ENCODE results near the gene SCTR.

Gene SCTR

DNA sequence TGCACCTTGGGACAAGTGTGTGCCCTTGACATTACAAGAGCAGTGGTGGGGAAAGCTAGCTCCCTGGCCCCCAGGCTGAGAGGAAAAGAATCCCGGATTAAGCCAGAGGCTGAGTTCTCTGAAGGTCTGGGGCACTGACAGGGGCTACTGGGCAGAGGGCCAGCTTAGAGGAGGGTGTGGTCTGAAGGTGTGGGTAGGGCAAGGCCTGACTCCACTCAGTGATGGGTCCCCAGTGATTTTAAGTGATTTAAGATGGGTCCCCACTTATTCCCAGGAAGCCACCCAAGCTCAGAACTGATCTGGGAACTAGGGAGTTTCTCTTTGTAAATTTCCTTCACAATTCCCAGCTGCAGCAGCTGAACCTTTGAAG lies 83.8 kb downstream of the SCTR start:
- Histone ChIP-seq H3K27ac (no peak overlapping the region), H3K9me3 (no peaks in the 10 kb centered on the region), H3K4me3 (no peak overlapping the region), H3K4me1 (no peaks in the 10 kb centered on the region), H3K36me3 (no peaks in the 10 kb centered on the region), H3K27me3 (no peaks in the 10 kb centered on the region)
- TF ChIP-seq CTCF (IDR thresholded peaks at IDR 0.05): no peak
- intact Hi-C loops (cut with DNase I; ENCODE audit: low total_unique reads): no loop called here
- DNase-seq: no peak

DNA sequence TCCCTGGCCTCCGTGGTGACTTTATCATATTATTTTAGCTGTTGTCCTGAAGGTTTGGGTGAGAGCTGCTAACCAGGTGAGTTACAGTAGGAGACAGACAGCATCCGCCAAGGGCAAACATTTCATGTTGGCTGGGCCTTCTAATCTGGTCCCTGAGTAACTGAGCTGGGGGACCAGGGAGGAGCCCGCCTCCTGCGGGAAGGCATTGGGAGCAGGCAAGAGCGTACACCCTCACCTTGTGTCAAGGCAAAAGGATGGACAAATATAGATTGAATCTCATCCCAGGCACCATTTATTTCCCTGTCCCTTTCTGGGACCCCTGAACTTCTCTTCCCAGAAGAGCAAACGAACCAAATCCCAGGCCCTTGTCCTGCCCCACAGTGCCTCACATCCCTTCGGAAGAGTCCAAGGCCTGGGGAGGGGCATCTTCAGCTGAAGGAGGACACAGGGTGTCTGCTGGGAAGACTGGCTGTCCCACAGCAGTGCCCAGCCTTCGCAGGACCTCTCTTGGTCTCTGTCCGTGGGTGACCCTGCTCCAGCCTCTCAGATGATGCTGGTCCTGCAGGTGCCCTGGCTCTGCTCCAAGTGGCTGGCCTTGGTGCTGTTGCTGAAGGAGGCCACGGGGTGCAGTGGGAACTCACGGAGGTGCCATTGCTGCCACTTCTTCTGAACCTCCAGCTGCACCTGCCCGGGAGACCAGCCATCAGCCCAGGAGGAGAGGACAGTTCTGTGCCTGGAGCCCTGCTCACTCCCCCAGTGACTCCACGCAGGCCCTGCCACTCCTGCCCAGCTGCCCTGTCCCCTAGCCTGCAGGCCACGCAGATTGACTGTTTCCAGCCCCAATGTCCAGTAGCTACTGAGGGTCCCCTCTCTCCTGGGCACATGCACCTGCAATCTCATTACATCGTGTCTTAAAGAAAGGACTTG lies 84.4 kb downstream of the SCTR start:
- Histone ChIP-seq H3K4me1 (no peaks in the 10 kb centered on the region), H3K9me3 (no peaks in the 10 kb centered on the region), H3K27me3 (no peaks in the 10 kb centered on the region), H3K36me3 (no peaks in the 10 kb centered on the region), H3K4me3 (no peak overlapping the region), H3K27ac (no peak overlapping the region)
- DNase-seq: no peak
- TF ChIP-seq CTCF (IDR thresholded peaks at IDR 0.05): no peak
- intact Hi-C loops (cut with DNase I; ENCODE audit: low total_unique reads): no loop called here

- intact Hi-C loops (cut with DNase I; ENCODE audit: low total_unique reads): no loop called here
- Histone ChIP-seq H3K4me3 (no peak overlapping the region), H3K4me1 (no peaks in the 10 kb centered on the region), H3K27me3 (no peaks in the 10 kb centered on the region), H3K27ac (no peak overlapping the region), H3K9me3 (no peaks in the 10 kb centered on the region), H3K36me3 (no peaks in the 10 kb centered on the region)
- no peak for TF ChIP-seq CTCF (IDR thresholded peaks at IDR 0.05)
- peak in 1 of 2 donors; percentile 11 for DNase-seq
These were observed 85.5 kb downstream of the SCTR start for GRCh38 chr2:119438726-119439284.

GRCh38 chr2:119438128-119438656 lies 86.1 kb downstream of the SCTR start:
- intact Hi-C loops (cut with DNase I; ENCODE audit: low total_unique reads): no loop called here
- no peak overlapping the region for H3K4me3 ChIP-seq
- H3K9me3 ChIP-seq: no peaks in the 10 kb centered on the region
- H3K27ac ChIP-seq: no peak overlapping the region
- no peak for TF ChIP-seq CTCF (IDR thresholded peaks at IDR 0.05)
- H3K27me3 ChIP-seq: no peaks in the 10 kb centered on the region
- peak in 1 of 2 donors; percentile 20 for DNase-seq
- no peaks in the 10 kb centered on the region for H3K36me3 ChIP-seq
- H3K4me1 ChIP-seq: no peaks in the 10 kb centered on the region

DNA sequence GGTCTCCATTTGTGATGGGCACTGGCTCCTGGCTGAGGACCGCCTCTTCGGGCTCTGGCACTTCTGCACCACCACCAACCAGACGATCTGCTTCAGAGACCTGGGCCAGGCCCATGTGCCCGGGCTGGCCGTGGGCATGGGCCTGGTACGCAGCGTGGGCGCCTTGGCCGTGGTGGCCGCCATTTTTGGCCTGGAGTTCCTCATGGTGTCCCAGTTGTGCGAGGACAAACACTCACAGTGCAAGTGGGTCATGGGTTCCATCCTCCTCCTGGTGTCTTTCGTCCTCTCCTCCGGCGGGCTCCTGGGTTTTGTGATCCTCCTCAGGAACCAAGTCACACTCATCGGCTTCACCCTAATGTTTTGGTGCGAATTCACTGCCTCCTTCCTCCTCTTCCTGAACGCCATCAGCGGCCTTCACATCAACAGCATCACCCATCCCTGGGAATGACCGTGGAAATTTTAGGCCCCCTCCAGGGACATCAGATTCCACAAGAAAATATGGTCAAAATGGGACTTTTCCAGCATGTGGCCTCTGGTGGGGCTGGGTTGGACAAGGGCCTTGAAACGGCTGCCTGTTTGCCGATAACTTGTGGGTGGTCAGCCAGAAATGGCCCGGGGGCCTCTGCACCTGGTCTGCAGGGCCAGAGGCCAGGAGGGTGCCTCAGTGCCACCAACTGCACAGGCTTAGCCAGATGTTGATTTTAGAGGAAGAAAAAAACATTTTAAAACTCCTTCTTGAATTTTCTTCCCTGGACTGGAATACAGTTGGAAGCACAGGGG lies 87.1 kb downstream of the SCTR start:
- Histone ChIP-seq H3K4me1 (peaks cover 0 to 8% (median 5%) of the 10 kb centered on the region in 4 donors), H3K27ac (no peak overlapping the region)
- intact Hi-C loops (cut with DNase I; ENCODE audit: low total_unique reads): no loop called here

More for the DNA sequence above, 87.1 kb downstream of the SCTR start:
- no peaks in the 10 kb centered on the region for H3K27me3 ChIP-seq
- H3K9me3 ChIP-seq: no peaks in the 10 kb centered on the region
- peak in 1 of 2 donors; percentile 58 for DNase-seq
- no peak for TF ChIP-seq CTCF (IDR thresholded peaks at IDR 0.05)
- H3K4me3 ChIP-seq: no peak overlapping the region
- no peaks in the 10 kb centered on the region for H3K36me3 ChIP-seq

Data from tibial artery (tissue), 4 donors.